ACC112 (cell line): ENCODE measurements around the gene CAPN9.
A peak's percentile ranks its signal among the peaks of the same experiment; 100 is the strongest.

Experiments used
- H2AFZ ChIP-seq: fragments of 200-600 bp; sonication (generic); one replicate; pipeline ENCODE4 v1.6.0; 2017; ENCODE audit warnings: antibody characterized with exemption, low read length; ENCODE audit not compliant: unreplicated experiment
- H3K27ac ChIP-seq: fragments of 200-600 bp; sonication (generic); 2 replicates; pipeline ENCODE4 v1.5.1; 2014; ENCODE audit warnings: low read depth, mild to moderate bottlenecking, antibody characterized with exemption, low read length, moderate library complexity
- H3K27me3 ChIP-seq: fragments of 200-600 bp; sonication (generic); 2 replicates; pipeline ENCODE4 v1.6.1; 2014; ENCODE audit warnings: mild to moderate bottlenecking, antibody characterized with exemption, low read length, moderate library complexity, mixed read lengths; ENCODE audit not compliant: insufficient read depth
- H3K36me3 ChIP-seq: fragments of 200-600 bp; sonication (generic); 2 replicates; pipeline ENCODE4 v1.6.1; 2016; ENCODE audit warnings: mild to moderate bottlenecking, antibody characterized with exemption, low read length, moderate library complexity, mixed read lengths; ENCODE audit not compliant: insufficient read depth
- H3K4me1 ChIP-seq: fragments of 200-600 bp; sonication (generic); one replicate; pipeline ENCODE4 v1.6.1; 2016; ENCODE audit warnings: low read length, mixed read lengths; ENCODE audit not compliant: insufficient read depth, unreplicated experiment, control insufficient read depth
- H3K4me3 ChIP-seq: fragments of 200-600 bp; sonication (generic); 2 replicates; pipeline ENCODE4 v1.5.1; 2014; ENCODE audit warnings: mild to moderate bottlenecking, low read depth, low read length
- H3K79me2 ChIP-seq: fragments of 200-600 bp; sonication (generic); one replicate; pipeline ENCODE4 v1.6.0; 2016; ENCODE audit warnings: low read length; ENCODE audit not compliant: control insufficient read depth, unreplicated experiment, insufficient read depth

Gene CAPN9

GRCh38 chr1:230772457-230773395, 25.5 kb downstream of the CAPN9 start:
- Histone ChIP-seq H2AFZ (peak overlapping the region; percentile 39), H3K27ac (no peak overlapping the region), H3K4me3 (no peak overlapping the region), H3K4me1 (peaks cover 4% of the 10 kb centered on the region), H3K27me3 (peaks cover 28% of the 10 kb centered on the region), H3K79me2 (no peaks in the 10 kb centered on the region), H3K36me3 (no peaks in the 10 kb centered on the region)

- Histone ChIP-seq H2AFZ (no peak overlapping the region), H3K27me3 (peaks cover 34% of the 10 kb centered on the region)
Observed at GRCh38 chr1:230773396-230774033, 26.3 kb downstream of the CAPN9 start.

GRCh38 chr1:230778916-230779590, 31.9 kb downstream of the CAPN9 start:
- Histone ChIP-seq H2AFZ (no peak overlapping the region), H3K4me1 (no peaks in the 10 kb centered on the region), H3K27me3 (peaks cover 47% of the 10 kb centered on the region), H3K36me3 (no peaks in the 10 kb centered on the region), H3K4me3 (no peak overlapping the region), H3K27ac (no peak overlapping the region), H3K79me2 (no peaks in the 10 kb centered on the region)

More at GRCh38 chr1:230773396-230774033, 26.3 kb downstream of the CAPN9 start:
- no peak overlapping the region for H3K27ac ChIP-seq
- H3K36me3 ChIP-seq, result no peaks in the 10 kb centered on the region
- no peak overlapping the region for H3K4me3 ChIP-seq
- no peaks in the 10 kb centered on the region for H3K79me2 ChIP-seq
- H3K4me1 ChIP-seq, result peaks cover 4% of the 10 kb centered on the region

GRCh38 chr1:230781131-230781530, 33.9 kb downstream of the CAPN9 start:
- Histone ChIP-seq H3K27me3 (peaks cover 44% of the 10 kb centered on the region), H3K27ac (no peak overlapping the region)

GRCh38 chr1:230781594-230781993, 34.4 kb downstream of the CAPN9 start:
- Histone ChIP-seq H3K4me1 (no peaks in the 10 kb centered on the region), H2AFZ (no peak overlapping the region), H3K27me3 (peaks cover 41% of the 10 kb centered on the region), H3K27ac (no peak overlapping the region), H3K36me3 (no peaks in the 10 kb centered on the region), H3K79me2 (no peaks in the 10 kb centered on the region), H3K4me3 (no peak overlapping the region)

More at GRCh38 chr1:230781131-230781530, 33.9 kb downstream of the CAPN9 start:
- no peak overlapping the region for H3K4me3 ChIP-seq
- no peaks in the 10 kb centered on the region for H3K4me1 ChIP-seq
- no peaks in the 10 kb centered on the region for H3K79me2 ChIP-seq
- H2AFZ ChIP-seq, result no peak overlapping the region
- H3K36me3 ChIP-seq, result no peaks in the 10 kb centered on the region

- Histone ChIP-seq H3K4me3 (no peak overlapping the region), H3K27ac (no peak overlapping the region), H3K4me1 (no peaks in the 10 kb centered on the region), H3K79me2 (no peaks in the 10 kb centered on the region), H3K27me3 (peaks cover 33% of the 10 kb centered on the region), H3K36me3 (no peaks in the 10 kb centered on the region), H2AFZ (no peak overlapping the region)
Observed at GRCh38 chr1:230784163-230784562, 37.0 kb downstream of the CAPN9 start.

- no peaks in the 10 kb centered on the region for H3K36me3 ChIP-seq
- no peaks in the 10 kb centered on the region for H3K4me1 ChIP-seq
- no peak overlapping the region for H3K27ac ChIP-seq
- H3K79me2 ChIP-seq, result no peaks in the 10 kb centered on the region
- no peak overlapping the region for H3K4me3 ChIP-seq
- no peak overlapping the region for H2AFZ ChIP-seq
- peaks cover 34% of the 10 kb centered on the region for H3K27me3 ChIP-seq
Observed at GRCh38 chr1:230785636-230786384, 38.6 kb downstream of the CAPN9 start.

GRCh38 chr1:230786385-230786753, 39.2 kb downstream of the CAPN9 start:
- Histone ChIP-seq H3K36me3 (no peaks in the 10 kb centered on the region), H3K79me2 (no peaks in the 10 kb centered on the region), H3K4me3 (no peak overlapping the region), H3K27ac (no peak overlapping the region), H3K4me1 (no peaks in the 10 kb centered on the region), H3K27me3 (peaks cover 33% of the 10 kb centered on the region), H2AFZ (no peak overlapping the region)

GRCh38 chr1:230787471-230787870, 40.3 kb downstream of the CAPN9 start:
- Histone ChIP-seq H3K27ac (no peak overlapping the region), H3K27me3 (peaks cover 30% of the 10 kb centered on the region), H3K4me3 (no peak overlapping the region), H3K36me3 (no peaks in the 10 kb centered on the region), H2AFZ (no peak overlapping the region), H3K4me1 (no peaks in the 10 kb centered on the region), H3K79me2 (no peaks in the 10 kb centered on the region)
